LNCaP clone FGC (cell line): ENCODE measurements around the gene ZNF710.

Experiments used
- DNase-seq: peaks from one replicate; pipeline ENCODE4 v3.0.0-alpha.2; 2011; ENCODE audit warnings: low read depth
- H3K4me3 ChIP-seq: 2 replicates; pipeline ENCODE4 v1.5.1; 2011; ENCODE audit warnings: mild to moderate bottlenecking, low read depth, low read length, control low read depth
- TF ChIP-seq, protein P1 (sequence below): IDR thresholded peaks from 2 replicates; pipeline ENCODE4 v1.5.1; 2012; ENCODE audit warnings: mild to moderate bottlenecking; ENCODE audit not compliant: control insufficient read depth, insufficient read depth; ENCODE audit errors: extremely low read depth

ZNF710 gene

GRCh38 chr15:90009301-90010022 lies 8.3 kb downstream of the ZNF710 start:
- TF ChIP-seq, protein P1, sequence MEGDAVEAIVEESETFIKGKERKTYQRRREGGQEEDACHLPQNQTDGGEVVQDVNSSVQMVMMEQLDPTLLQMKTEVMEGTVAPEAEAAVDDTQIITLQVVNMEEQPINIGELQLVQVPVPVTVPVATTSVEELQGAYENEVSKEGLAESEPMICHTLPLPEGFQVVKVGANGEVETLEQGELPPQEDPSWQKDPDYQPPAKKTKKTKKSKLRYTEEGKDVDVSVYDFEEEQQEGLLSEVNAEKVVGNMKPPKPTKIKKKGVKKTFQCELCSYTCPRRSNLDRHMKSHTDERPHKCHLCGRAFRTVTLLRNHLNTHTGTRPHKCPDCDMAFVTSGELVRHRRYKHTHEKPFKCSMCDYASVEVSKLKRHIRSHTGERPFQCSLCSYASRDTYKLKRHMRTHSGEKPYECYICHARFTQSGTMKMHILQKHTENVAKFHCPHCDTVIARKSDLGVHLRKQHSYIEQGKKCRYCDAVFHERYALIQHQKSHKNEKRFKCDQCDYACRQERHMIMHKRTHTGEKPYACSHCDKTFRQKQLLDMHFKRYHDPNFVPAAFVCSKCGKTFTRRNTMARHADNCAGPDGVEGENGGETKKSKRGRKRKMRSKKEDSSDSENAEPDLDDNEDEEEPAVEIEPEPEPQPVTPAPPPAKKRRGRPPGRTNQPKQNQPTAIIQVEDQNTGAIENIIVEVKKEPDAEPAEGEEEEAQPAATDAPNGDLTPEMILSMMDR, result no peak
- no peak for DNase-seq

DNA sequence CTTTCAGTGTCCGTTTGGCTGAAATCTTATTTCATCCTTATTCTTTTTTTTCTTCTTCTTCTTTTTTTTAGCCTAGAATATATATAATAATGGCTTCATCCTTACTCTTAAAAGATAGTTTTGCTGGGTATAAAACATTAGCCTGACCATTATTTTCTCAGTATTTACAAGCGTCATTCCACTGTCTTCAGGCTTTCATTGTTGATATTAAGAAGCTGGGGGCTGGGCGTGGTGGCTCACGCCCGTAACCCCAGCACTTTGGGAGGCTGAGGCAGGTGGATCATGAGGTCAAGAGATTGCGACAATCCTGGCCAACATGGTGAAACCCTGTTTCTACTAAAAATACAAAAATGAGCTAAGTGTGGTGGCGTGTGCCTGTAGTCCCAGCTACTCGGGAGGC lies 10.6 kb downstream of the ZNF710 start:
- TF ChIP-seq, protein P1, result no peak
- H3K4me3 ChIP-seq, result no peak overlapping the region
- no peak for DNase-seq

More at GRCh38 chr15:90009301-90010022, 8.3 kb downstream of the ZNF710 start:
- no peak overlapping the region for H3K4me3 ChIP-seq

GRCh38 chr15:90013503-90013937 lies 12.4 kb downstream of the ZNF710 start:
- no peak for DNase-seq
- no peak overlapping the region for H3K4me3 ChIP-seq
- TF ChIP-seq, protein P1, result no peak

DNA sequence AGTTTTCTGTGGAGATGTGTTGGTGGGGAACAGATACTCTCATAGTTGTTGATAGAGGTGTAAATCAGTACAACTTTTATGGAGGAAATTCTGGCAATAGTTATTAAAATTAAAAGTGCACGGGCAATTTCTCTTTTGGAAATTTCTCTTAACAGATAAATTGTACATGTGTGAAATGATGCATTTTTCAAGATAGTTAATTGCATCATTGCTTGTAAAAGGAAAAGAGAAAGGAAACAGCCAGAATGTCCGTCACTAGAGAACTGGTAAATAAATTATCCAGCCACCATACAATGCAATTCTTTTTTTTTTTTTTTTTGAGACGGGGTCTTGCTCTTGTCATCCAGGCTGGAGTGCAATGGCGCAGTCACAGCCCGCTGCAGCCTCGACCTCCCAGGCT lies 14.2 kb downstream of the ZNF710 start:
- TF ChIP-seq, protein P1, result no peak
- DNase-seq, result no peak

GRCh38 chr15:90015749-90016148 lies 14.6 kb downstream of the ZNF710 start:
- TF ChIP-seq, protein P1, result no peak
- no peak for DNase-seq
- H3K4me3 ChIP-seq, result no peak overlapping the region

More for the DNA sequence above, 14.2 kb downstream of the ZNF710 start:
- H3K4me3 ChIP-seq, result no peak overlapping the region

GRCh38 chr15:90016721-90017120 lies 15.6 kb downstream of the ZNF710 start:
- DNase-seq, result no peak
- H3K4me3 ChIP-seq, result no peak overlapping the region
- TF ChIP-seq, protein P1, result no peak

DNA sequence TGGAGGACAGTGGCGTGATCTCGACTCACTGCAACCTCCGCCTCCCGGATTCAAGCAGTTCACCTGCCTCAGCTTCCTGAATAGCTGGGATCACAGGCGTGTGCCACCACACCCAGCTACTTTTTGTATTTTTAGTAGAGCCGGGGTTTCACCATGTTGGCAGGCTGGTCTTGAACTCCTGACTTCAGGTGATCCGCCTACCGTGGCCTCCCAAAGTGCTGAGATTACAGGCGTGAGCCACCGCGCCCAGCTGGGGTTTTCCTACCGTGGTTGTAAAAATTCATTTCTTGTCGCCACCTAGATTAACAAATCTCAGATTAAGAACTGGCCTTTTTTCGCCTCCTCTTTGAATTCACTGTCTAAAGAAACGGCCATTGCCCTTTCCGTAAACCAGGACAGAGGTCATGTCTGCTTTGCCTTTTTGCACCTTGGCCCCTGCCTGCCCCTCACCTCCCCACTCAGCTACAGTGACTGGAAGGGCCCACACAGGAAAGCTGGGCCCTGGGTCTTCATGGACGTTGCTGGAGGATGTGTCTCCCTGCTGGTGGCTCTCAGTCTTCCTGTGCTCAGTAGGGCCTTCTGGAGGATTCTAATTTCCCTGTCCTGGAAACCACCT lies 17.2 kb downstream of the ZNF710 start:
- DNase-seq, result no peak
- no peak overlapping the region for H3K4me3 ChIP-seq
- TF ChIP-seq, protein P1, result no peak
